GM12891 (cell line): ENCODE measurements around the gene HSD17B11.
"Not testable (repeated sequence)": the region's sequence is repeated elsewhere in the genome, so short reads cannot be mapped to it uniquely, and the experiment has no call there.

Experiments used
- DNase-seq: peaks from one replicate; pipeline ENCODE4 v3.0.0; 2011; ENCODE audit warnings: low spot score; ENCODE audit not compliant: insufficient read length
- FAIRE-seq: peaks from 2 replicates; lab custom pipeline; 2011; peaks lifted over from hg19 to GRCh38; lab: Jason Lieb, UNC
- PAX5 ChIP-seq: IDR thresholded peaks from 2 replicates; pipeline ENCODE4 v1.6.1; 2011; ENCODE audit warnings: low read length, moderate library complexity, mild to moderate bottlenecking; ENCODE audit not compliant: insufficient read depth, severe bottlenecking
- POLR2A ChIP-seq: IDR thresholded peaks from 2 replicates; pipeline ENCODE4 v1.6.1; 2011; ENCODE audit warnings: low read depth, low read length, control low read depth
- POLR2AphosphoS5 ChIP-seq: IDR thresholded peaks from 2 replicates; pipeline ENCODE4 v1.6.1; 2011; ENCODE audit warnings: low read depth, low read length, control low read depth
- POU2F2 ChIP-seq: IDR thresholded peaks from 2 replicates; pipeline ENCODE4 v1.6.1; 2011; ENCODE audit warnings: low read depth, mild to moderate bottlenecking, control low read depth, low read length, moderate library complexity
- SPI1 ChIP-seq: IDR thresholded peaks from 2 replicates; pipeline ENCODE4 v1.6.1; 2011; ENCODE audit warnings: low read depth, low read length, control low read depth
- TAF1 ChIP-seq: IDR thresholded peaks from 2 replicates; pipeline ENCODE4 v1.6.1; 2011; ENCODE audit warnings: low read depth, low read length, control low read depth

Gene HSD17B11

DNA sequence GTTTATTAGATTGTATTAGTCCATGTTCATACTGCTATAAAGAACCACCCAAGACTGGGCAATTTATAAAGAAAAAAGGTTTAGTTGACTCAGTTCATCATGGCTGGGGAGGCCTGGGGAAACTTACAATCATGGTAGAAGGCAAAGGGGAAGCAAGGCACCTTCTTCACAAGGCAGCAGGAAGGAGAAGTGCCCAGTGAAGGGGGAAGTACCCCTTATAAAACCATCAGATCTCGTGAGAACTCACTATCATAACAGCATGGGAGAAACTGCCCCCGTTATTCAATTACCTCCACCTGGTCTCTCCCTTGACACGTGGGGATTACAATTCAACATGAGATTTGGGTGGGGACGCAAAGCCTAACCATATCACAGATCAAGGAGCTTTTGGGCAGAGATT, 60.2 kb downstream of the HSD17B11 start:
- no peak for FAIRE-seq
- TF ChIP-seq POLR2AphosphoS5 (no peak), SPI1 (no peak), POLR2A (no peak), POU2F2 (no peak), TAF1 (no peak), PAX5 (no peak)

GRCh38 chr4:87327136-87327535, 63.9 kb downstream of the HSD17B11 start:
- DNase-seq: no peak
- TF ChIP-seq PAX5: no peak
- TF ChIP-seq TAF1: no peak
- TF ChIP-seq POLR2AphosphoS5: no peak
- TF ChIP-seq POU2F2: no peak
- TF ChIP-seq POLR2A: no peak
- TF ChIP-seq SPI1: no peak
- FAIRE-seq: no peak

More for the DNA sequence above, 60.2 kb downstream of the HSD17B11 start:
- no peak for DNase-seq

- DNase-seq (no peak), FAIRE-seq (no peak)
- TF ChIP-seq POLR2AphosphoS5: no peak
- TF ChIP-seq POLR2A: no peak
- TF ChIP-seq SPI1: no peak
Measured at GRCh38 chr4:87326460-87326859, 64.5 kb downstream of the HSD17B11 start.

GRCh38 chr4:87322754-87323153, 68.2 kb downstream of the HSD17B11 start, which contains the start of gene HSD17B13:
HSD17B13 (minus strand) TSS chr4:87322882; CDS start chr4:87322841, 41 bp downstream.
- FAIRE-seq: no peak
- DNase-seq: no peak
- TF ChIP-seq TAF1 (no peak), POLR2AphosphoS5 (no peak), POLR2A (no peak), SPI1 (no peak), POU2F2 (no peak), PAX5 (no peak)

DNA sequence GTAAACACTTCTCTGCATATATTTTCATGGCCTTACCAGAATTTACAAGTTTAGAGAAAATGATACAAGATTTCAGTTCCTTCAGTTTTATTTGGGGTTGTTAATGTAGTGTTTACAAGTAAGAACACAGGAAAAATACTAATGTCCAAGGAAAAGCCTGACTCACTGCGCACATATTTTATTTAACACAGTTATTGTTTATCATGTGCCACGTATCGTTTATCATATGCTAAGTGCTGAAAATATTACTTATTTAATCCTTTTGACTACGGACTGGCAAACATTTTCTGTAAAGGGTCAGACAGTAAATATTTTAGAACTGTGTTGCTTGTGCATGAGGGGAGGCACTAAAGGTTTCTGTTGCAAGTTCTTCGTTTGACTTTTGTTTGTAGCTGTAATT, 69.1 kb downstream of the HSD17B11 start:
- TF ChIP-seq SPI1: no peak
- no peak for TF ChIP-seq TAF1
- TF ChIP-seq POLR2A: no peak
- no peak for TF ChIP-seq POU2F2
- no peak for TF ChIP-seq POLR2AphosphoS5
- TF ChIP-seq PAX5: no peak
- DNase-seq (no peak), FAIRE-seq (no peak)

DNA sequence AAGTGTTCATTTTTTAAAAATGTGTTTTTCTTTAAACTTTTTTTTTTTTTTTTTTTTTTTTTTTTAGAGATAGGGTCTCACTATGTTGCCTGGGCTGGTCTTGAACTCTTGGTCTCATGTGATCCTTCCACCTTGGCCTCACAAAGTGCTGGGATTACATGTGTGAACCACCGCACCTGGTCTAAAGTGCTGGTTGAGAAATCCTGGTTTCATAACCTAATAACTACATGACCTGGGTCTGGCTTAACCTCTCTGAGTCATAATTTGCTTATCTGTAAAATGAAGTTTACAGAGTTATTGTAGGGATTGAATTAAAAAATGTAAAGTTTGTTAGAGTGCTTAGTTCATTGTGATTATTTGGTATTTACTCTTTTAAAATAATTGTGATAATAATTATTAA, 73.5 kb downstream of the HSD17B11 start:
- no peak for TF ChIP-seq TAF1
- TF ChIP-seq POU2F2: no peak
- no peak for TF ChIP-seq SPI1
- no peak for TF ChIP-seq PAX5
- TF ChIP-seq POLR2AphosphoS5: no peak
- no peak for TF ChIP-seq POLR2A
- DNase-seq (no peak), FAIRE-seq (no peak)

GRCh38 chr4:87316961-87317360, 74.0 kb downstream of the HSD17B11 start:
- TF ChIP-seq POU2F2 (no peak), TAF1 (no peak)
- FAIRE-seq (no peak), DNase-seq (no peak)

- not testable (repeated sequence) for FAIRE-seq, DNase-seq
Measured at GRCh38 chr4:87315000-87315399, 76.0 kb downstream of the HSD17B11 start.

- no peak for FAIRE-seq
- no peak for DNase-seq
- TF ChIP-seq POLR2A: no peak
- no peak for TF ChIP-seq TAF1
- no peak for TF ChIP-seq PAX5
- TF ChIP-seq POU2F2: no peak
- TF ChIP-seq SPI1: no peak
- no peak for TF ChIP-seq POLR2AphosphoS5
Measured at GRCh38 chr4:87313756-87314155, 77.2 kb downstream of the HSD17B11 start.

- no peak for FAIRE-seq
- no peak for DNase-seq
- no peak for TF ChIP-seq POU2F2
- no peak for TF ChIP-seq PAX5
Measured at GRCh38 chr4:87311684-87312083, 79.3 kb downstream of the HSD17B11 start.

- DNase-seq (no peak), FAIRE-seq (no peak)
- TF ChIP-seq PAX5: no peak
- no peak for TF ChIP-seq TAF1
Measured at GRCh38 chr4:87310691-87311335, 80.2 kb downstream of the HSD17B11 start.
